Stomach smooth muscle (tissue), 2 donors: ENCODE data around the gene CLASP1.
"Not testable (repeated sequence)": the region's sequence is repeated elsewhere in the genome, so short reads cannot be mapped to it uniquely, and the experiment has no call there.

ENCODE experiments used
- H3K27ac ChIP-seq: one replicate; pipeline ENCODE4 v1.7.0; 2013; ENCODE audit warnings: mild to moderate bottlenecking, low read length, inconsistent platforms
- H3K27me3 ChIP-seq, 2 donors: one replicate each; pipeline ENCODE4 v1.7.0; 2013; ENCODE audit warnings: low read length in 2 of 2; ENCODE audit not compliant: insufficient read depth in 2 of 2, control insufficient read depth in 1 of 2
- H3K36me3 ChIP-seq, 2 donors: one replicate each; pipeline ENCODE4 v1.7.0; 2013; ENCODE audit warnings: low read length in 2 of 2; ENCODE audit not compliant: control insufficient read depth in 2 of 2, insufficient read depth in 2 of 2
- H3K4me1 ChIP-seq: one replicate; pipeline ENCODE4 v1.7.0; 2013; ENCODE audit warnings: low read length; ENCODE audit not compliant: control insufficient read depth, insufficient read depth
- H3K4me3 ChIP-seq, 2 donors: one replicate each; pipeline ENCODE4 v1.7.0; 2013; ENCODE audit warnings: low read length in 2 of 2
- H3K9ac ChIP-seq, 2 donors: one replicate each; pipeline ENCODE4 v1.7.0; 2013; ENCODE audit warnings: low read length in 2 of 2, mild to moderate bottlenecking in 1 of 2
- H3K9me3 ChIP-seq, 2 donors: one replicate each; pipeline ENCODE4 v1.7.0; 2013; ENCODE audit warnings: low read length in 2 of 2; ENCODE audit not compliant: control insufficient read depth in 2 of 2
- donor health status: healthy.
- donor health status: Pancreatic carcinoma.

Gene CLASP1

DNA sequence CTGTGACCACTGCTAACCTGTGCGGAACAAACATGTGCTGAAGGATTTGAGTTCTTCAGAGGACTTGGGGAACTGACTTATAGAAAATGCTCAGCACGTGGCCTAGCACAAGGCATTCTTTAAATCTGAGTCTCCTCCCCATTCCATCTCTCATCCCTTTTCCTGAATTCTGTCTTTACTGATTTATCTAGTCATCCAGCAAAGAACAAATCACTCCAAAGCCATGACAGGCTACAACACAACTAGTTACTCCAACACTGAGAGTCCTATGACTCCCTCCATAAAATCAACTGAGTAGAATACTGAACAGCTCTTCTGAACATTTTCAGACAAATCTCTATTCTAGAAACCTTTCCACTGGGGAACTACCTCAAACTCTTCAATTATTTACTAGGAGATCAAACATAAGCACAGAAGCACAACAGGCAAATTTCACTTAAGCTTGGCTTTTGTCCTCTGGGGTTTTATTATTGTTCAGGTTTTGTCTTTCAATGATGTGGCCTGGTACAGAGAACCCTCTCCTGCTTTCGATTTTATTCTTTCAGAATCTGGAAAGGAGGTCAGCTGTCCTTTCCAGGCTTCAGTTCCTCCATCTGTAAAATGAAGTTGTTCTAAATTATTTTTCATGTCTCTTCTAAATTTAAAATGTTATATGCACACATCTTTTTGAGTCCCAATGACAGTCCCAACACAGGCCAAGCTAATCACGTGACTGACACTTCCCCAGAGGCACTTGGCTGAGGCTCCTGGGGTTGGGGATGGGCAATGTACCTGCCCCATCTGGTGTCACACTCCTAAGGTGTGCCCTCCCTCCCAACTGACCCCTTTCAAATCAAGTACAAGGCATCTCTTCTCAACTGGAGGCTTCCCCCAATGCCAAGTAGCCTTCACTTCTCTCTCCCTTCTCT, 86.7 kb downstream of the CLASP1 start:
- no peaks in the 10 kb centered on the region for H3K27me3 ChIP-seq
- H3K4me3 ChIP-seq = no peak overlapping the region
- peaks cover 10% of the 10 kb centered on the region for H3K4me1 ChIP-seq
- no peak overlapping the region for H3K27ac ChIP-seq
- H3K9ac ChIP-seq = no peak overlapping the region
- H3K36me3 ChIP-seq = no peaks in the 10 kb centered on the region
- no peaks in the 10 kb centered on the region for H3K9me3 ChIP-seq

DNA sequence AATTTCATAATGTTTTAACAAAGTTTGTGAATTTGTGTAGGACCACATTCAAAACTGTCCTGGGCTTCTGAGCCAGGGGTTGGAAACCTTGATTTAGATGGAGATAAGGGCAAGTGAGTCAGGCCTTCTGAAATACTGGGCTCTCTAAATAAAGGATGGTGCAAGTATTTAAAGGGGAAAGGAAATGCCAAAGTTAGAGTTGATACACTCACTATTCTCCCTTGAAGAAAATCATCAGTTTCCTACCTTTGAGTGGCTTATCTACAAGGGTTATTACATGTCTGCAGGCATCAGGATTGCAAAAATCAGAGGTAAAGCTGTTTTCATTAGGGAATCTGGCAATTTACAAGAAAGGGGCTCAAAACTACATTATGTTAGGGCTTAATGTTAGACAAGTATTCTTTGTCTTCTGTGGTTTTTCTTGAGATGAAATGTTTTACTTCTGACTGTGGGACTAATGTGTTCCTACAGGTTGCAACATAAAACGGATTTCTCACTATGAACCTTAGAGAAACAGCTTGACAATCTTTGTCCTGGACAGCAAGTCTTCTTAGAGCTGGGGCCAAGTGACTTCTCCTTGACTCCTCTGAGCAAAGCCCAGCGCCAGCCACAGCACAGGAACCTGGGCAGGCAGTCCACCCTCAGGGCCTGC, 87.5 kb downstream of the CLASP1 start:
- Histone ChIP-seq H3K36me3 (no peaks in the 10 kb centered on the region), H3K4me3 (no peak overlapping the region), H3K27me3 (no peaks in the 10 kb centered on the region), H3K9me3 (no peaks in the 10 kb centered on the region), H3K4me1 (peaks cover 4% of the 10 kb centered on the region), H3K9ac (no peak overlapping the region), H3K27ac (no peak overlapping the region)

DNA sequence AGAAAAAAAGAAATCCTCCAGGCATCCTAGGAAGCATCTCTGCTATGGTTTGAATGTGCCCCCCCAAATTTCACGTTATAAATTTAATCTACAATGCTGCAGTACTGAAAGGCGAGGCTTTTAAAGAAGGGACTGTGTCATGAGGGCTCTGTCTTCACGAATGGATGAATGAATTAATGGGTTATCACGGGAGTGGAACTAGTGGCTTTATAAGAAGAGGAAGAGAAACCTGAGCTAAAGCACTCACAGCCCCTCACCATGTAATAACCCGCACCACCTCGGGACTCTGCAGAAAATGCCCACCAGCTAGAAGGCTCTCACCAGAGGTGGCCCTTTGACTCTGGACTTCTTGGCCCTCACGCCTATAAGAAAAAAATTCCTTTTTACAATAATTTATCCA, 90.9 kb downstream of the CLASP1 start:
- Histone ChIP-seq H3K9me3 (no peaks in the 10 kb centered on the region), H3K9ac (no peak overlapping the region), H3K27ac (no peak overlapping the region), H3K36me3 (no peaks in the 10 kb centered on the region), H3K4me1 (no peaks in the 10 kb centered on the region), H3K27me3 (no peaks in the 10 kb centered on the region), H3K4me3 (no peak overlapping the region)

DNA sequence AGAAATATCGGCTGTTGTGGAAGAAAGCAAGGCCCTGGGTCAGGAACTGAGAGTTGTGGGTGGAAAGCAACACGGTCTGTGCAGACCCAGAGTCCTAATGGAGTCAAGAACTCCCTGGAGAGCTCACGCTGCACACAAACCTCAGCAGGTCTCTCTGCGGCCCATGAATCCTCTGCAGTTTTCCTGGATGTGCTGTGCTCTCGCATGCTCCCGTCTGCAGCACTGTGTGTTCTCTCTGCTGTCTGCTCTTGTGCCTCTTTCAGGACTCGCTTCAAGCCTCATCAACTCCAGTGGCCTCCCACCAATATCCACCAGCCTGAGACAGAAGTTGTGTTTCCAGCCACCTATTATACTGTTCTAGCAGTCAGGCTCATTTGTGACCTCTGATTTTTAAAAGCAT, 94.3 kb downstream of the CLASP1 start:
- Histone ChIP-seq H3K9ac (no peak overlapping the region), H3K4me1 (no peaks in the 10 kb centered on the region), H3K36me3 (no peaks in the 10 kb centered on the region), H3K9me3 (no peaks in the 10 kb centered on the region), H3K4me3 (no peak overlapping the region), H3K27ac (no peak overlapping the region), H3K27me3 (no peaks in the 10 kb centered on the region)

DNA sequence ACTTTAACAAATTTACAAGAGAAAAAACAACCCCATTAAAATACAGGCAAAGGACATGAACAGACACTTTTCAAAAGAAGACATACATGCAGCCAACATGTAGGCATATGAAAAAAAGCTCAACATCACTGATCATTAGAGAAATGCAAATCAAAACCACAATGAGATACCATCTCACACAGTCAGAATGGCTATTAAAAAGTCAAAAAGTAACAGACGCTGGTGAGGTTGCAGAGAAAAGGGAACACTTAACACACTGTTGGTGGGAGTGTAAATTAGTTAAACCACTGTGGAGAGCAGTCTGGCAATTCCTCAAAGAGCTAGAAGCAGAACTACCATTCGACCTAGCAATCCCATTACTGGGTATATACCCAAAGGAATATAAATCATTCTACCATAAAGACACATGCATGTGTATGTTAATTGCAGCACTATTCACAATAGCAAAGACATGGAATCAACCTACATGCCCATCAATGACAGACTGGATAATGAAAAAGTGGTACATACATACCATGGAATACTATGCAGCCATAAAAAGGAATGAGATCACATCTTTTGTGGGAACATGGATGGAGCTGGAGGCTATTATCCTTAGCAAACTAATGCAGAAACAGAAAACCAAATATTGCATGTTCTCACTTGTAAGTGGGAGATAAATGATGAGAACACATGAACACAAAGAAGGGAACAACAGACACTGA, 96.6 kb downstream of the CLASP1 start:
- H3K4me1 ChIP-seq, H3K9ac ChIP-seq, H3K27me3 ChIP-seq, H3K36me3 ChIP-seq, H3K4me3 ChIP-seq, H3K27ac ChIP-seq, H3K9me3 ChIP-seq: not testable (repeated sequence)

DNA sequence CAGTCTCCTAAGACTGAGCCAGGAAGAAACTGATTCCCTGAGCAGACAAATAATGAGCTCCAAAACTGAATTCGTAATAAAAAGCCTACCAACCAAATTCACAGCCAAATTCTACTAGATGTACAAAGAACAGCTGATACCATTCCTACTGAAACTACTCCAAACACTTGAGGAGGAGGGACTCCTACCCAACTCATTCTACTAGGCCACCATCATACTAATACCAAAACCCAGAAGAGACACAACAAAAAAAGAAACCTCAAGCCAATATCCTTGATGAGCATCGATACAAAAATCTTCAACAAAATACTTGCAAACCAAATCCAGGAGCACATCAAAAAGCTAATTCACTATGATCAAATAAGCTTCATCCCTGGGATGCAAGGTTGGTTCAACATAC, 98.6 kb downstream of the CLASP1 start:
- Histone ChIP-seq H3K27me3 (no peaks in the 10 kb centered on the region), H3K4me1 (no peaks in the 10 kb centered on the region), H3K4me3 (no peak overlapping the region), H3K27ac (no peak overlapping the region), H3K9me3 (no peaks in the 10 kb centered on the region), H3K9ac (no peak overlapping the region), H3K36me3 (no peaks in the 10 kb centered on the region)

DNA sequence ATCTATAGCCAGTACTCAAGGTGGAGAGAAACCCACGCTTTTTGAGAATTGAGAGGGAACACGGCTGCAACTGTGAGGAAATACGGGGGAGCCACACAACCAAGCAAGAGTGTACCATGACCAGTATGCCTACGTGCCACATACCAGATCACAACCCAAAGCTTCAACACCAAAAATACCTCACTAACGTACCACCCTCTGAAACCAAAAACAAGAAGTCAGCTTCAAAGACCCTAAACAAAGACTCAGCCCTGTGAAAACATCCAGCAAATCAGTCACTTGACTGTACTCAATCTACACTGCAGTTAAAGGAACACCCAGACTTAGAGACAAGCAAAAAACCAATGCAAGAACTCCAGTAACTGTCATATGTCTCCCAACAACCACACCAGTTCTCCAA, 101.6 kb downstream of the CLASP1 start:
- Histone ChIP-seq H3K27ac (no peak overlapping the region), H3K4me3 (no peak overlapping the region), H3K27me3 (no peaks in the 10 kb centered on the region), H3K9ac (no peak overlapping the region), H3K9me3 (no peaks in the 10 kb centered on the region), H3K36me3 (no peaks in the 10 kb centered on the region), H3K4me1 (peaks cover 2% of the 10 kb centered on the region)

DNA sequence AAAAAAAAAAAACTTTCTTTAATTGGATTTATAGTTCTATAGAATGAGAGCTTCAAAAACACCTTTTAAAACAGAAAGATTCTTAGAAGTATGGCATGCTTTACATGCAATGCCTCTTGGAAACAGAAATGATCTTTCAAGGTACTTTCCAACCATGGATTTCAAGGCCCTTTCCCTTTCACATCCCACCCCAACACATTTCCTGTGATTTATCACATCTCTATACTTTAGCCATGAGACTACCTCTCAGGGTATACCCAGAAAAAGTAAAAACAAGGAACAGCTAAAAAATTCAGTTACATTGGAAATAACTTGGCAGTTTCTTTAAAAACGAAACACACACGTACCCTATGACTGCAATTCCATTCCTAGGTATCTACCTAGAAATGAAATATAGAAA, 103.3 kb downstream of the CLASP1 start:
- no peaks in the 10 kb centered on the region for H3K9me3 ChIP-seq
- peaks cover 2% of the 10 kb centered on the region for H3K4me1 ChIP-seq
- no peaks in the 10 kb centered on the region for H3K36me3 ChIP-seq
- H3K9ac ChIP-seq = no peak overlapping the region
- no peaks in the 10 kb centered on the region for H3K27me3 ChIP-seq
- no peak overlapping the region for H3K27ac ChIP-seq
- H3K4me3 ChIP-seq = no peak overlapping the region

DNA sequence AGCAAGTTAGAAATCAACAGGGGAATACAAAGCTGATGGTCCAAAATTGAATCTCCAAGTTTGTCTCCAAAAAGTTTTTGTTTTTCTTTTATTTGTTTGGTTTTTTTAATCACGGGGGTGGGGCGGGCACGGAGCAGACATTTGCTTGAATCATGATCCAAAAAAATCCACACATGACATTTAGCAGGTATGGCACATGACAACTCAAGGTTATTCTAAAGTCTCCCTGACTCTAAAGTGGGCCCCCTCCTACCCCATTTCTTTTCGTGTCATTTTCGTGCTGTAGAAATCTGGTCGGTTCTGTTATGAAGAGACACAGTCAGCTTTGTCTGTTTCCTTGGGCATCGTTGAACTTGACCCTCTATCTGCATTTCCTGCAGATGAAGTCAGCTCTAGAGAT, 104.0 kb downstream of the CLASP1 start:
- Histone ChIP-seq H3K4me3 (no peak overlapping the region), H3K27ac (no peak overlapping the region), H3K9me3 (no peaks in the 10 kb centered on the region), H3K36me3 (no peaks in the 10 kb centered on the region), H3K27me3 (no peaks in the 10 kb centered on the region), H3K4me1 (peaks cover 2% of the 10 kb centered on the region), H3K9ac (no peak overlapping the region)

DNA sequence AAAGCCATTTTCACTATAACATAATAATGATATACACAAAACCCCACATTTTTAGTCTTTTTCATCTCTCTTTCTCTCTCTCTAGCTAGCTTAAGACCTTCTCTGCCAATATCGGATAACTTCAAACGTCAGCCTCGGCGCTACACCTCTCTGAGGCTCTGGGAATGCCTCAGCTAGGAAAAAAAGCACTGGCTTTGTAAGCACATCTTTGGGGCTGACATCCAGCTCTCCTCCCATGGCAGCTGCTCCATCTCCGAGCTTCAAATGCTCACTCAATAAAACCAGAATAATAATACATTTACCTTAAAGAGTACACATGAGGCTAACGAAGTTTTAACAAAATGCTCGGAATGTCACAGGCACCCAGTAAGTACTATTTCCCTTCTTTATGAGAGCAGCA, 107.8 kb downstream of the CLASP1 start:
- Histone ChIP-seq H3K9ac (no peak overlapping the region), H3K4me1 (peaks cover 2% of the 10 kb centered on the region), H3K27ac (no peak overlapping the region), H3K36me3 (no peaks in the 10 kb centered on the region), H3K9me3 (no peaks in the 10 kb centered on the region), H3K27me3 (no peaks in the 10 kb centered on the region), H3K4me3 (no peak overlapping the region)
